Germinal center (tissue), 1 donor: Measurements from ENCODE around the gene RNF128.
"Not testable (repeated sequence)": the region's sequence is repeated elsewhere in the genome, so short reads cannot be mapped to it uniquely, and the experiment has no call there.

Experiments used
- DNase-seq: peaks from one replicate; pipeline ENCODE4 v3.0.0; 2012; ENCODE audit warnings: mixed read lengths, low spot score

RNF128 gene

GRCh38 chrX:106748377-106748776 lies 21.9 kb downstream of the RNF128 start:
- DNase-seq, result no peak

- DNase-seq, result no peak
Observed at GRCh38 chrX:106751407-106751806, 24.9 kb downstream of the RNF128 start.

GRCh38 chrX:106752101-106752678 lies 25.7 kb downstream of the RNF128 start:
- no peak for DNase-seq

- DNase-seq, result not testable (repeated sequence)
Observed at GRCh38 chrX:106769288-106769687, 42.8 kb downstream of the RNF128 start.

- DNase-seq, result no peak
Observed at GRCh38 chrX:106774981-106775380, 48.5 kb downstream of the RNF128 start.

GRCh38 chrX:106780264-106780663 lies 53.8 kb downstream of the RNF128 start:
- no peak for DNase-seq

GRCh38 chrX:106780664-106781377 lies 54.3 kb downstream of the RNF128 start:
- no peak for DNase-seq

- no peak for DNase-seq
Observed at GRCh38 chrX:106783716-106784115, 57.2 kb downstream of the RNF128 start.

GRCh38 chrX:106791495-106791894 lies 65.0 kb downstream of the RNF128 start:
- no peak for DNase-seq

GRCh38 chrX:106802063-106802387 lies 75.5 kb downstream of the RNF128 start:
- DNase-seq, result no peak

GRCh38 chrX:106802388-106803275 lies 76.1 kb downstream of the RNF128 start, which contains the start of gene TBC1D8B:
Gene TBC1D8B, plus strand, starts transcription at chrX:106802673. Its CDS starts 181 bp downstream, at chrX:106802854.
- DNase-seq, result peak; percentile 19

- DNase-seq, result no peak
Observed at GRCh38 chrX:106811131-106811910, 84.8 kb downstream of the RNF128 start.

- not testable (repeated sequence) for DNase-seq
Observed at GRCh38 chrX:106812930-106813329, 86.4 kb downstream of the RNF128 start.

- not testable (repeated sequence) for DNase-seq
Observed at GRCh38 chrX:106814093-106814492, 87.6 kb downstream of the RNF128 start.
